ENCODE results near the gene CBLC.
A peak's percentile ranks its signal among the peaks of the same experiment; 100 is the strongest.

- TF ChIP-seq CTCF (conservative IDR thresholded peaks at IDR 0.05 in 1 of 2, IDR thresholded peaks at IDR 0.05 in 1 of 2; ENCODE audit: extremely low read depth in 1 of 2, insufficient read depth in 1 of 2, low read depth in 1 of 2, low read length in 2 of 2): peak in 1 of 2 donors; percentile 16
- TF ChIP-seq EZH2 (IDR thresholded peaks at IDR 0.05; ENCODE audit: borderline replicate concordance, low read length): no peak
These were observed 1.1 kb upstream of the CBLC start for GRCh38 chr19:44776402-44777096.

All from mammary epithelial cell (primary cell).